ENCODE results near the gene CYP2A7.
"Not testable (repeated sequence)": the region's sequence is repeated elsewhere in the genome, so short reads cannot be mapped to it uniquely, and the experiment has no call there.

Gene CYP2A7

GRCh38 chr19:40882062-40882461 is at the start of gene CYP2A7:
TSS of gene CYP2A7 (minus strand) at chr19:40882231. CDS start at chr19:40882210, 21 bp downstream.
- in situ Hi-C loops (cut with HindIII; ENCODE audit: low pct_unique_long_range_greater_than_20kb, low sequenced_read_pairs); DNase-seq (ENCODE audit: low read depth in 1 of 2, low spot score in 1 of 2): not testable (repeated sequence)

- DNase-seq (ENCODE audit: low read depth in 1 of 2, low spot score in 1 of 2); in situ Hi-C loops (cut with HindIII; ENCODE audit: low pct_unique_long_range_greater_than_20kb, low sequenced_read_pairs): not testable (repeated sequence)
Measured at GRCh38 chr19:40930799-40931198, 48.8 kb upstream of the CYP2A7 start.

GRCh38 chr19:40929942-40930341 is 47.9 kb upstream of the CYP2A7 start:
- DNase-seq (ENCODE audit: low read depth in 1 of 2, low spot score in 1 of 2); in situ Hi-C loops (cut with HindIII; ENCODE audit: low pct_unique_long_range_greater_than_20kb, low sequenced_read_pairs): not testable (repeated sequence)

- in situ Hi-C loops (cut with HindIII; ENCODE audit: low pct_unique_long_range_greater_than_20kb, low sequenced_read_pairs), result no loop called here
- TF ChIP-seq JUND (IDR thresholded peaks at IDR 0.05; ENCODE audit: low read depth), result no peak
- no peak for DNase-seq (ENCODE audit: low read depth in 1 of 2, low spot score in 1 of 2)
Measured at GRCh38 chr19:40928850-40929249, 46.8 kb upstream of the CYP2A7 start.

GRCh38 chr19:40927567-40927966 is 45.5 kb upstream of the CYP2A7 start:
- no peak for TF ChIP-seq JUND (IDR thresholded peaks at IDR 0.05; ENCODE audit: low read depth)
- no peak for DNase-seq (ENCODE audit: low read depth in 1 of 2, low spot score in 1 of 2)
- in situ Hi-C loops (cut with HindIII; ENCODE audit: low pct_unique_long_range_greater_than_20kb, low sequenced_read_pairs), result no loop called here

GRCh38 chr19:40926276-40926675 is 44.2 kb upstream of the CYP2A7 start:
- DNase-seq (ENCODE audit: low read depth in 1 of 2, low spot score in 1 of 2); in situ Hi-C loops (cut with HindIII; ENCODE audit: low pct_unique_long_range_greater_than_20kb, low sequenced_read_pairs): not testable (repeated sequence)

- in situ Hi-C loops (cut with HindIII; ENCODE audit: low pct_unique_long_range_greater_than_20kb, low sequenced_read_pairs), result no loop called here
- TF ChIP-seq JUND (IDR thresholded peaks at IDR 0.05; ENCODE audit: low read depth), result no peak
- no peak for DNase-seq (ENCODE audit: low read depth in 1 of 2, low spot score in 1 of 2)
Measured at GRCh38 chr19:40923934-40924391, 41.9 kb upstream of the CYP2A7 start.

GRCh38 chr19:40922237-40923160 is 40.5 kb upstream of the CYP2A7 start:
- in situ Hi-C loops (cut with HindIII; ENCODE audit: low pct_unique_long_range_greater_than_20kb, low sequenced_read_pairs); DNase-seq (ENCODE audit: low read depth in 1 of 2, low spot score in 1 of 2): not testable (repeated sequence)

GRCh38 chr19:40921005-40921897 is 39.2 kb upstream of the CYP2A7 start:
- DNase-seq (ENCODE audit: low read depth in 1 of 2, low spot score in 1 of 2), result peak; percentile 28 to 98
- in situ Hi-C loops (cut with HindIII; ENCODE audit: low pct_unique_long_range_greater_than_20kb, low sequenced_read_pairs), result no loop called here

GRCh38 chr19:40920300-40921004 is 38.4 kb upstream of the CYP2A7 start:
- no peak for DNase-seq (ENCODE audit: low read depth in 1 of 2, low spot score in 1 of 2)
- in situ Hi-C loops (cut with HindIII; ENCODE audit: low pct_unique_long_range_greater_than_20kb, low sequenced_read_pairs), result no loop called here
- no peak for TF ChIP-seq JUND (IDR thresholded peaks at IDR 0.05; ENCODE audit: low read depth)

More at GRCh38 chr19:40921005-40921897, 39.2 kb upstream of the CYP2A7 start:
- TF ChIP-seq JUND (IDR thresholded peaks at IDR 0.05; ENCODE audit: low read depth), result peak; percentile 90

GRCh38 chr19:40919530-40920299 is 37.7 kb upstream of the CYP2A7 start:
- in situ Hi-C loops (cut with HindIII; ENCODE audit: low pct_unique_long_range_greater_than_20kb, low sequenced_read_pairs); DNase-seq (ENCODE audit: low read depth in 1 of 2, low spot score in 1 of 2): not testable (repeated sequence)

GRCh38 chr19:40918303-40918702 is 36.3 kb upstream of the CYP2A7 start:
- DNase-seq (ENCODE audit: low read depth in 1 of 2, low spot score in 1 of 2); in situ Hi-C loops (cut with HindIII; ENCODE audit: low pct_unique_long_range_greater_than_20kb, low sequenced_read_pairs): not testable (repeated sequence)

All from T47D (cell line).